ENCODE measurements around the gene TOM1L2.

TOM1L2 gene

GRCh38 chr17:17795946-17796786, 176.0 kb downstream of the TOM1L2 start:
- TF ChIP-seq CTCF (IDR thresholded peaks at IDR 0.05; ENCODE audit: extremely low read depth, missing control alignments): no peak
- DNase-seq (ENCODE audit: low spot score): no peak

- DNase-seq (ENCODE audit: low spot score): no peak
- TF ChIP-seq CTCF (IDR thresholded peaks at IDR 0.05; ENCODE audit: extremely low read depth, missing control alignments): no peak
Observed at GRCh38 chr17:17795296-17795695, 176.9 kb downstream of the TOM1L2 start.

- DNase-seq (ENCODE audit: low spot score): no peak
- no peak for TF ChIP-seq CTCF (IDR thresholded peaks at IDR 0.05; ENCODE audit: extremely low read depth, missing control alignments)
Observed at GRCh38 chr17:17794382-17794781, 177.8 kb downstream of the TOM1L2 start.

All from GM20000 (cell line).